DMS 273 treated with DMSO at 0.1 percent for 48 hours (cell line): Measurements from ENCODE around the gene SLFN12L.

Experiments used
- DNase-seq: peaks from one replicate; lab custom pipeline; 2025; lab: John Stamatoyannopoulos, UW

Gene SLFN12L

GRCh38 chr17:35432176-35433074 is 105.1 kb downstream of the SLFN12L start, which contains the start of gene SLFN12:
Gene SLFN12 (minus strand): TSS chr17:35432500. CDS start chr17:35423028, 9,472 bp downstream.
- no peak for DNase-seq

DNA sequence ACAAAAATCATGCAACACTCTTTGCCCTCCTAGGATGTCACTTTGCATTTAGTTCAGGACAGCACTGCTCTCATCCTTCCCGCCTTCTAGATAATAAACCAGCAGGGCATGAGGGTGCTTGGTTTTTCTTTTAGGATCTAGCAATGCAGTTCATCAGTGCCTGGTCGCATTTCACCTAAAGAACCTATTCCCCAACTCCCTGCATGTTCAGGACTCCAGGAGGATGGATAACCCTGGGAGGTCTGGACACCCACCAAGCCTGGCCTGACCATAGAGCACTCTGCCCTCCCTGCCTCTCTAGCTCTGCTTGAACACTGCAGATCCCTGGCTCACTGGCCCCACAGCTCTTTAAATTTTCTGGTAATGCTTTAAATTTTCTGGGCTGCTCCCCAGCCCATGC is 107.8 kb downstream of the SLFN12L start:
- DNase-seq: no peak

GRCh38 chr17:35428229-35428628 is 109.2 kb downstream of the SLFN12L start:
- no peak for DNase-seq

DNA sequence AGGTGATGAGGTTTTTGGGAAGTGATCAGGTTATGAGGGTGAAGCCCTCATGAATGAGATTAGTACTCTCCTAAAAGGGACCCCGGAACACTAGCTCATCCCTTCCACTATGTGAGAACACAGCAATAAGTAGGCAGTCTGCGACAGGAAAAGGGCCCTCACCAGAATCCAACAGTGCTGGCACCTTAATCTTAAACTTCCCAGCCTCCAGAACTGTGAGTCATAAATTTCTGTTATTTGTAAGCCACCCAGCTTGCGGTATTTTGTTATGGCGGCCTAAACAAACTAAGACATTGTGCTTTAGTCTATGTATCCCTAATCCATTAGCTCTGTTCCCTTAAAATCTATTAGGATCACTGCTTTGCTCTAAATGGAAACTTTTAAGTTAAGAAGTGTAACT is 113.7 kb downstream of the SLFN12L start:
- no peak for DNase-seq
